GM21825 (cell line): ENCODE data around the gene GSK3B.
"Not testable (repeated sequence)": the region's sequence is repeated elsewhere in the genome, so short reads cannot be mapped to it uniquely, and the experiment has no call there.

Source experiments
- ATAC-seq: cut with Tn5 transposase; IDR thresholded peaks from one replicate; pipeline ENCODE4 v1.9.1; 2021; ENCODE audit warnings: mild to moderate bottlenecking, moderate library complexity; ENCODE audit not compliant: unreplicated experiment

The GSK3B gene

GRCh38 chr3:120057626-120058025 lies 36.6 kb downstream of the GSK3B start:
- ATAC-seq, result peak; percentile 50

- ATAC-seq, result no peak
Observed at GRCh38 chr3:120057029-120057428, 37.2 kb downstream of the GSK3B start.

DNA sequence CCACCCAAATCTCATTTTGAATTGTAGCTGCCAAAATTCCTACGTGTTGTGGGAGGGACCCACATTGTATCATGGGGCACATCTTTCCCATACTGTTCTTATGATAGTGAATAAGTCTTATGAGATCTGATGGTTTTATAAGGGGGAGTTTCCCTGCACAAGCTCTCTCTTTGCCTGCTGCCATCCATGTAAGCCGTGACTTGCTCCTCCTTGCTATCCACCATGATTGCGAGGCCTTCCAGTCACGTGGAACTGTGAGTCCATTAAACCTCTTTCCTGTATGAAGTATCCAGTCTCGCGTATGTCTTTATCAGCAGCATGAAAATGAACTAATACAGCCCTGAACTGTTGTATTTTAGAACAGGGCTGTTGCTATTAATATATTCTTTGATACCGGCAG lies 40.6 kb downstream of the GSK3B start:
- ATAC-seq, result not testable (repeated sequence)

DNA sequence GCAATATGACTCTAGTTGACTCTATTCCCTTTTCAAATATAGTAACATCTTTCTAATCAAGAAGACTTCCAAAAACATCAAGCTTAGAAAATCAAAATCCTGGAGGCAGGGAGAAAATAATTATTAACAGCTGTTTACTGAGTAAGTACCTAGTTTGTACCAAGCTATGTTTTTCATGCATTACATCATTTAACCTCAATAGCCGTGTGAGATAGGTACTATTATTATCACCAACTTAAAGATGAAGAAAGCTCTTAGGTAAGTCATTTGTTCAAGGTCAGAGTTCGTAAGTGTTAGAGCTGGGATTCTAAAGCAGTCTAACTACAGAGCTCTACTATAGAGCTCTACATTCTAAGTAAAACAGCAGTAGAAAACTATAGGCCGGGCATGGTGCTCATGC lies 41.6 kb downstream of the GSK3B start:
- no peak for ATAC-seq

- ATAC-seq, result peak; percentile 72
Observed at GRCh38 chr3:120052225-120052624, 42.0 kb downstream of the GSK3B start.

DNA sequence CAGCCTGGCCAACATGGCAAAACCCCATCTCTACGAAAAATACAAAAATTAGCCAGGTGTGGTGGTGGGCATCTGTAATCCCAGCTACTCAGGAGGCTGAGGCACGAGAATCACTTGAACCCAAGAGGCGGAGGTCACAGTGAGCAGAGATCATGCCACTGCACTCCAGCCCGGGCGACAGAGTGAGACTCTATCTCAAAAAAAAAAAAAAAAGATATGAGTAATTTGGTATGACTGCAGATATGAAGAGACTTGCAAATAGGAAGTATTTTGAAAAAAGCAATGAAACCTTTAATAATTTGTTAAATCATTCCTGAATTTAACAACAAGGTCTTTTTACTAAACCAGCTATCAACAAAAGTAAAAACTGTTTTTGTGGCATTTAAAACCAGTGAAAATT lies 42.7 kb downstream of the GSK3B start:
- not testable (repeated sequence) for ATAC-seq

DNA sequence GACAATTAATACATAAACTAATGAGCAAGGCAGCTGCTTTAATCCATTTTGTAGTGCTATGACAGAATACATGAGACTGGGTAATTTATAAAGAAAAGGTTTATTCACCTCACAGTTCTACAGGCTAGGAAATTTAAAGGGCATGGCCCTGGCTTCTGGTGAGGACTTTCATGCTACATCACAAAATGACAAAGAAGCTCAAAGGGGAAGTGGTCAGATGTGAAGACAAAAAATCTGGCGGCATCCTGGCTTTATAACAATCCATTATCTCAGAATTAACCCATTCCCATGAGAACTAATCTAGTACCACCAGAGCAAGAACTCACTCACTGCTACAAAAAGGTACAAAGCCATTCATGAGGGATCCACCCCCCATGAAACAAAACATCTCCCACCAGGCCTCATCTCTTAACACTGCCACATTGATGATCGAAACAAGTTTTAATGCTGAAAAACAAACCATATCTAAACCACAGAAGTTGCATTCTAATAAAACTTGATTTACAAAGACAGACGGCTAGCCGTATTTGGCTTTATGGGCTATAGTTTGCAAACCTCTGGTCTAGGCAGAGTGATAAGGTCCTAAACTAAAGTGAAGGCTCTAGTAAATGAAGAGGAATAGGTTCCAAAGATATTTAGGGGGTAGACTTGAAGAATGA lies 44.2 kb downstream of the GSK3B start:
- ATAC-seq, result no peak

GRCh38 chr3:120049072-120049471 lies 45.2 kb downstream of the GSK3B start:
- no peak for ATAC-seq

- no peak for ATAC-seq
Observed at GRCh38 chr3:120048355-120049041, 45.7 kb downstream of the GSK3B start.

DNA sequence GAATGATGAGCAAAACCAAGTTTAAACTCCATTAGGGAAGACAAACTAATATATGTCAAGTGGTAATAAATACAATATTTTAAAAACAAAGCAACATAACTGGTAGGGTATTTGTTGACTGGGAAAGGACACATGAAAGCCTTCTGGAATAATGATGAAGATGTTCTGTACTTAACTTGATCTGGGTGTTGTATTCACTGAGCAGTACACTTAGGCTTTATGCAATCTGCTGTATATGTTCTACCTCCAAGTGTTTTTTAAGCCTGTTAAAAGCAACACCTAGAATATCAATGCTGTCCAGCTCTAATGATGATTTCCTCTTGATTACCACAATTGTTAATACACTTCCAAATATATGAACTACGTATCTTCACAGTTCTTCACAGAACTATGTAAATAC lies 46.6 kb downstream of the GSK3B start:
- ATAC-seq, result no peak

- ATAC-seq, result no peak
Observed at GRCh38 chr3:120040813-120041377, 53.4 kb downstream of the GSK3B start.

DNA sequence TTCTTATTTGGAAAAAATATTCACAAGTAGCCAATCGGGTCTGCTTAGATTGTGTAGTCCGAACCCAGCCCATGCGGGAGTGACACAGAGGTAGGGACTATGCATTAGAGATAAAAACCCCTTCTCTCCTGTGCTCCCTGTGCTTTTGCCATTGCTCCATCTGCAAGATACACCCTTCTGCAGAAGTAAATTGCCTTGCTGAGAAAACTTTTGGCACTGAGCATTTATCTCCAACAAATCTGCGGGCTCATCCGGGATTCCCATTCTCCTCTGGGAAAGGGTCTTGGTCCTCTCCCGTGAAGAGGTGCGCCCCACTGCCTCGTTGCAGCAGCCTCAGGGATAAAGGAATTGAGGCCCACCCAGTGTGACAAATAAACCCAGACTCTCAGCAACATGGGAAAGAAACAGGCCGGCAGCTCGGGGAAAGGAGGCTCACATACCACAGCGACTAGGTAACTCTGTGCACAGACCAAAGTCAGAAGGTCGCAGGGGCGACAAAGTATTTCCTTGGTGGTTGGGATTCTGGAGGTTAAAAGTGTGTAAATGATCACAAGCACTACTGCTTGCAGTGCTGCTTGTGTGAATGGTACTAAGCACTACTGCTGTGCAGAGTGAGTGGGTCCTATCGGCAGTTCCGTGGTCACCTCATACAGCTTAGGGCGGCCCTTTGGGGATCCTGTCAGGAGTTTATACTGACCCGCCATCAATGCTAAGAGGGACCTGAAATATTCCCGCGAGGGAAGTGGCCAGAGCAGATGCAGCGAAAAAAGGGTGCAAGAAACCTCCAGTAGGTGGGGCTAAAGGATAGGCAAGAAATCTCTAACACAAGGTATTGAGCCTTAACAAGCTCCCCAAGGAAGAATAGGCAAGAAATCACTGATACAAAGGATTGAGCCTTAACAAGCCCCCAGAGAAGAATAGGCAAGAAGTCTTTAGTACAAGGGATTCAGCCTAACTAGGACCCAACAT lies 54.3 kb downstream of the GSK3B start:
- ATAC-seq, result no peak

DNA sequence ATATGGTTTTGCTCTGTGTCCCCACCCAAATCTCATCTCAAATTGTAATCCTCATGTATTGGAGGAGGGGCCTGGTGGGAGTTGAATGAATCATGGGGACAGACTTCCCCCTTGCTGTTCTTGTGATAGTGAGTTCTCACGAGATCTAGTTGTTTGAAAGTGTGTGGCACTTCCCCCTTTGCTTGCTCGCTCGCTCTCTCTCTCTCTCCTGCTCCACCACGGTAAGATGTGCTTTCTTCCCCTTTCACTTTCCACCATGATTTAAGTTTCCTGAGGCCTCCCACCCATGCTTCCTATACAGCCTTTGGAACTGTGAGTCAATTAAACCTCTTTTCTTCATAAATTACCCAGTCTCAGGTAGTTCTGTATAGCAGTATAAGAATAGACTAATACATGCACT lies 60.7 kb downstream of the GSK3B start:
- ATAC-seq, result no peak

DNA sequence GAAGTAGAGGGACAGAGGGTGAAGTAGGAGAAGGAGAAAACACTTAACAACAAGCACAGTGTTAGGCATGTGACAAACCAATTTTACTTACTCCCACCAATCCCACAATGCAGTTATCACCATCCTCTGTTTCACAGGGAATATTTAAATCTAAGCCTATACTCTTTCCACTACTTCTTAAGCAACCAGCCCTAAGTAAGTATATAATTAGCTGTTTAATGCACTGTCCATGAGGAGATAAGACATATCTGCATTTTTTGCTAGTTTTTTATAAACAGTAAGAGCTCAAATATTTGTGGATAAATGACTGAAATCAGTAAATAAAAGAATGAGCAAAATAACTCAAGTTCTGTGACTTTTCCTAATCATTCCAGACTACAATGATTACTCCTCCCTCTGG lies 62.7 kb downstream of the GSK3B start:
- ATAC-seq, result no peak

GRCh38 chr3:120029749-120030148 lies 64.5 kb downstream of the GSK3B start:
- no peak for ATAC-seq

GRCh38 chr3:120028271-120029047 lies 65.8 kb downstream of the GSK3B start:
- ATAC-seq, result no peak

GRCh38 chr3:120027226-120027625 lies 67.0 kb downstream of the GSK3B start:
- ATAC-seq, result no peak

GRCh38 chr3:120025520-120025919 lies 68.7 kb downstream of the GSK3B start:
- ATAC-seq, result no peak

- ATAC-seq, result no peak
Observed at GRCh38 chr3:120024103-120024502, 70.1 kb downstream of the GSK3B start.

DNA sequence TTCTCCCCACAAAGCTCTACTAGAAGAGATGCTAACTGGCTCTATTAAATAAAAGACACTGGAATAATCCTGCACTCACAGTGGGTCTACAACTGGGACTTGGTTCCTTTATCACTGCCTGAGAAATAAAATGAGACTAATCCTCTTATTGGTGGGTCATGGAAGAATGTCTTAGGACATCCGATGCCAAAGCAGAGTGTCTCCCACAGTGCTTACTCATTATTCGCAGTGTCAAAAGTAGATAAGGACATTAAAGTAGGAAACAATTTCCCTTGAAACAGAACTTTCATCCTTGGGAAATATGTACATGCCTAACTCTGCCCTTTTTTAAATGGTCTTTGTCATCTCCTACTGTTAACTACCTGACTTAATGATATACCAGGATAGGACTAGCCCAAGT lies 71.5 kb downstream of the GSK3B start:
- no peak for ATAC-seq
